HT1080 (cell line): ENCODE data around the gene MAGI1. TPM values are rescaled to one million over a fixed set of nuclear protein-coding genes. Genes with fewer than 3 reads are reported as not detected.
A peak's percentile ranks its signal among the peaks of the same experiment; 100 is the strongest.
"Not testable (repeated sequence)": the region's sequence is repeated elsewhere in the genome, so short reads cannot be mapped to it uniquely, and the experiment has no call there.

ENCODE experiments used
- DNase-seq: peaks from one replicate; pipeline ENCODE4 v3.0.0-alpha.2; 2015; ENCODE audit warnings: low read depth
- total RNA-seq: library from RNA; depleted of rRNA; stranded (reverse); fragments of >200 nt; shearing (Covaris generic); gene quantifications from 2 replicates; pipeline ENCODE4 v1.2.3, GENCODE V29; 2014

MAGI1 gene
- total RNA-seq, 1 experiment from 2014 or later, result 15.2 TPM

- no peak for DNase-seq
Measured at GRCh38 chr3:65573548-65574116, 465.1 kb downstream of the MAGI1 start.

- DNase-seq, result no peak
Measured at GRCh38 chr3:65572175-65572777, 466.4 kb downstream of the MAGI1 start.

DNA sequence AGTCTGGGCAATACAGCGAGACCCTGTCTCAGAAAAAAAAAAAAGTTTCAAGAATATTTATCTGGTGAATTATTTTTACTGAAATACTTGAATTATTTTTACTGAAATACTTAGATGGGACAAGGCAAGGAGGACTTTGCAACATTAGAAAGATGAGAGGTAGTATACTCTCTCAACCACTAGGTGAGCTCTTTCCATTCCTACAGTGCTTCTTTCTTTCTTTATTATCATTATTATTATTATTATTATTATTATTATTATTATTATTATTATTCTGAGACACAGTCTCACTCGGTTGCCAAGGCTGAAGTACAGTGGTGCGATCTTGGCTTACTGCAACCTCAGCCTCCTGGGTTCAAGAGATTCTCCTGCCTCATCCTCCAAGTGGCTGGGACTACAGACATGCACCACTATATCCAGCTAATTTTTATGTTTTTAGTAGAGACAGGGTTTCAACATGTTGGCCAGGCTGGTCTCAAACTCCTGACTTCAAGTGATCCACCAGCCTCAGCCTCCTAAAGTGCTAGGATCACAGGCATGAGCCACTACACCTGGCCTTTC is 468.8 kb downstream of the MAGI1 start:
- no peak for DNase-seq

DNA sequence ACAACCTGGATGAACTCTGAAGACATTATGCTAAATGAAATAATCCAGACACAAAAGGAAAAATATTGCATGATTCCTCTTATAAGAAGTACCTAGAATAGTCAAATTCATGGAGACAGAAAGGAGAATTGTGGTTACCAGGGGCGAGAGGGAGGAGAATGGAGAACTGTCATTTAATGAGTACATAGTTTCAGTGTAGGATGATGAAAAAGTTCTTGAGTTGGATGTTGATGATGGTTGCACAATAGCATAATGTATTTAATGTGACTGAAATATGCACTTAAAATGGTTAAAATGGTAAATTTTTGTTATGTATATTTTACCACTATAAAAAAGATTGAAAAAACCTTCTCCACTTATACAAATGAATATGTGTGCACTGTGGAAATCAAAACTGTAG is 469.6 kb downstream of the MAGI1 start:
- no peak for DNase-seq

GRCh38 chr3:65568497-65568896 is 470.2 kb downstream of the MAGI1 start:
- DNase-seq, result no peak

DNA sequence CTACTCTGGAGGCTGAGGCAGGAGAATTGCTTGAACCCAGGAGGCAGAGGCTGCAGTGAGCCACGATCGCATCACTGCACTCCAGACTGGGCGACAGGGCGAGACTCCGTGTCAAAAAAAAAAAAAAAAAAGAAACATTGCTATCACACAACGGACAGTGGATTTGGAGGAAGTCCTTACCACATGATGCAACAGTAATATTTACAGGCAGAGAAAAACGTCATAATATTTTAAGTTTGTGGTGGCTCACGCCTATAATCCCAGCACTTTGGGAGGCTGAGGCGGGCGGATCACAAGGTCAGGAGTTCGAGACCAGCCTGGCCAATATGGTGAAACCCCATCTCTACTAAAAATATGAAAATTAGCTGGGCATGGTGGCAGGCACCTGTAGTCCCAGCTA is 473.0 kb downstream of the MAGI1 start:
- DNase-seq, result not testable (repeated sequence)

GRCh38 chr3:65564483-65564882 is 474.2 kb downstream of the MAGI1 start:
- no peak for DNase-seq

GRCh38 chr3:65563861-65564260 is 474.9 kb downstream of the MAGI1 start:
- DNase-seq, result no peak

GRCh38 chr3:65562447-65562846 is 476.3 kb downstream of the MAGI1 start:
- no peak for DNase-seq

- DNase-seq, result peak; percentile 8
Measured at GRCh38 chr3:65561617-65562016, 477.1 kb downstream of the MAGI1 start.

DNA sequence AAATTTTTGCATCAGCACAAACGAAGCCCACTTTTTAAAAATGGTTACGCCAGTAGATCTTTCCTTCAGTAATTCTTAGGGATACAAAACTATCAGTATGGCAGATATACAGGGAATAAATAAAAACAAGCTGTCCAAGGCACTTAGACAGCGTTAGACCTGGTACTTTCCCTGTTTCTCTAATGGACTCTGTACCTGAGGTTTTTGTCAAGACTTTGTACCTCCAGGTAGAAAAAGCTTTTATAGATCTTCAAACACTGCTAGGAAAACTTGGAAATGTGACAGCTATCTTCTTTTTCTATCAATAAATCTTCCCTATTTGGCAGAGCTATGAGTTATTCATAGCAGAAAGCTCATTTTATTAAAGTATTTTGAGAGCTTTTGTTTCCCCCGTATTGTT is 477.8 kb downstream of the MAGI1 start:
- no peak for DNase-seq

DNA sequence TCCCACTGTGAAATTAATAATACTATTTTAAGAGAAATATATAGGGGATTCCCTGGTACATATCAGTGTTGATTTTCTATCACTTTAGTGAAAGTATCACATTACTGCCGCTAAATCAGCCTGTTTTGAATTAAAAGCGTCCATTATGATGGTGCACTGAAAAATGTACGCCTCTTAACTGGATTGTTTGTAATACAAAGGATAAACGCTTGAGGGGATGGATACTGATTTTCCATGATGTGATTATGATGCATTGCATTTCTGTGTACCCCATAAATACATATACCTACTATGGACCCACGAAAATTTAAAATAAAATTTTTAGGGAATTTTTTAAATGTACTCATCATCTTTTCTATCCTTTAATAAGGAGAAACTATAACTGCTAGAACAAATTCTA is 478.6 kb downstream of the MAGI1 start:
- DNase-seq, result no peak

GRCh38 chr3:65559643-65560042 is 479.1 kb downstream of the MAGI1 start:
- DNase-seq, result no peak

GRCh38 chr3:65558826-65559225 is 479.9 kb downstream of the MAGI1 start:
- no peak for DNase-seq

GRCh38 chr3:65557899-65558564 is 480.7 kb downstream of the MAGI1 start:
- no peak for DNase-seq

GRCh38 chr3:65556934-65557577 is 481.7 kb downstream of the MAGI1 start:
- DNase-seq, result no peak

GRCh38 chr3:65552434-65552833 is 486.3 kb downstream of the MAGI1 start:
- DNase-seq, result no peak

GRCh38 chr3:65551945-65552344 is 486.8 kb downstream of the MAGI1 start:
- no peak for DNase-seq

DNA sequence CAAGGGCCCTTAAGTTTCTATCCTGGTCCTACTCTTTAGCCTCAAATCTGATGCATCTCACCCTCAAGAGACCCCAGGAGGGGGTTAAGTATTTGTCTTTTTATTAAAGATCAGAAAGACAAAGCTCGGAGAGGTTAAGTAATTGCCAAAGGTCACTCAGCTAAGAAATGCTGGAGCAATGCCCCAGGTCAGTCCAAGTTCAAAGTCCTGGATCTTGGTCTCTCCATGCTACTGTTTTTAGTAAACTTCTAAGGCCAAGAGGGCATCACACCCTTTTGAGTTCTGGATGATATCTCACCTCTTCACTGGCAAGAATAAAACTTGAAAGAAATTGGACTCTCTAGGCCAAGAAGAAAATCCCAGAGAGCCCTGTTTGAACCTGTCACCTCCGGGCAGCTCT is 488.6 kb downstream of the MAGI1 start:
- no peak for DNase-seq

- DNase-seq, result no peak
Measured at GRCh38 chr3:65549626-65549959, 489.1 kb downstream of the MAGI1 start.

- DNase-seq, result no peak
Measured at GRCh38 chr3:65548848-65549625, 489.7 kb downstream of the MAGI1 start.

DNA sequence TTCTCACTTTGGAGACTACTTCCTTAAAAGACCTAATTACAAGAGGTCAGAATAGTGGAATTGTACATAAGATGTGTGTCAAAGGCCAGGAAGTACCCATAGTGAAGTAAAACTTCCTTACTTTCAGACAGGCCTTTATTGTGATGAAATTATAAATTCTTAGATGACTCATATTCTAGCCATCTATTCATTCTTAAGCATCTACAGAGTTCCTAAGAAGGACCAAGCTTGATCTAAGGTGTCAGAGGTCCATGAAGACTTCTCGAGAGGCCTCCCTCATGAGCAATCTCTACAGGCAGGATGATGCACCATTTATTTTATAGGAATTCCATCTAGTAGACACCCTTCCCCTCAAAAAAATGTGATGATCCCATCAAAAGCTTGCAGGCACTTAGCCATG is 493.3 kb downstream of the MAGI1 start:
- DNase-seq, result peak; percentile 70
